Measurements from ENCODE around the gene DST. TPM values are rescaled to one million over a fixed set of nuclear protein-coding genes. Genes with fewer than 3 reads are reported as not detected.

The DST gene
- total and polyA plus RNA-seq, 2 of the 8 experiments (the other 6 are each of a cell fraction or from before 2014, with no cell fraction given) = 49.4 to 116 TPM

GRCh38 chr6:56556751-56557540 lies 85.7 kb downstream of the DST start:
- POLR2A ChIA-PET (ENCODE audit: partially characterized antibody) = no interaction called here
- H3K36me3 ChIP-seq (ENCODE audit: control insufficient read depth in 2 of 4, insufficient read depth in 4 of 4, low read length in 3 of 4) = peaks cover 9 to 65% (median 24%) of the 10 kb centered on the region in 4 experiments
- TF ChIP-seq, protein P1, sequence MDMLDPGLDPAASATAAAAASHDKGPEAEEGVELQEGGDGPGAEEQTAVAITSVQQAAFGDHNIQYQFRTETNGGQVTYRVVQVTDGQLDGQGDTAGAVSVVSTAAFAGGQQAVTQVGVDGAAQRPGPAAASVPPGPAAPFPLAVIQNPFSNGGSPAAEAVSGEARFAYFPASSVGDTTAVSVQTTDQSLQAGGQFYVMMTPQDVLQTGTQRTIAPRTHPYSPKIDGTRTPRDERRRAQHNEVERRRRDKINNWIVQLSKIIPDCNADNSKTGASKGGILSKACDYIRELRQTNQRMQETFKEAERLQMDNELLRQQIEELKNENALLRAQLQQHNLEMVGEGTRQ (IDR thresholded peaks at IDR 0.05; ENCODE audit: low read length) = no peak
- TF ChIP-seq ATF3 (IDR thresholded peaks at IDR 0.05; ENCODE audit: insufficient read depth, low read depth, low read length) (no peak), CBX5 (IDR thresholded peaks at IDR 0.05; ENCODE audit: low read depth, low read length) (no peak), E2F6 (IDR thresholded peaks at IDR 0.05) (no peak), JUN (IDR thresholded peaks at IDR 0.05; ENCODE audit: low read depth, low read length) (no peak), CREB1 (IDR thresholded peaks at IDR 0.05) (no peak), TAF7 (optimal IDR thresholded peaks at IDR 0.05; ENCODE audit: borderline replicate concordance, low read depth, low read length) (no peak)
- TF ChIP-seq, protein P2, sequence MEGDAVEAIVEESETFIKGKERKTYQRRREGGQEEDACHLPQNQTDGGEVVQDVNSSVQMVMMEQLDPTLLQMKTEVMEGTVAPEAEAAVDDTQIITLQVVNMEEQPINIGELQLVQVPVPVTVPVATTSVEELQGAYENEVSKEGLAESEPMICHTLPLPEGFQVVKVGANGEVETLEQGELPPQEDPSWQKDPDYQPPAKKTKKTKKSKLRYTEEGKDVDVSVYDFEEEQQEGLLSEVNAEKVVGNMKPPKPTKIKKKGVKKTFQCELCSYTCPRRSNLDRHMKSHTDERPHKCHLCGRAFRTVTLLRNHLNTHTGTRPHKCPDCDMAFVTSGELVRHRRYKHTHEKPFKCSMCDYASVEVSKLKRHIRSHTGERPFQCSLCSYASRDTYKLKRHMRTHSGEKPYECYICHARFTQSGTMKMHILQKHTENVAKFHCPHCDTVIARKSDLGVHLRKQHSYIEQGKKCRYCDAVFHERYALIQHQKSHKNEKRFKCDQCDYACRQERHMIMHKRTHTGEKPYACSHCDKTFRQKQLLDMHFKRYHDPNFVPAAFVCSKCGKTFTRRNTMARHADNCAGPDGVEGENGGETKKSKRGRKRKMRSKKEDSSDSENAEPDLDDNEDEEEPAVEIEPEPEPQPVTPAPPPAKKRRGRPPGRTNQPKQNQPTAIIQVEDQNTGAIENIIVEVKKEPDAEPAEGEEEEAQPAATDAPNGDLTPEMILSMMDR (IDR thresholded peaks at IDR 0.05; ENCODE audit: control extremely low read depth in 1 of 3, insufficient read depth in 1 of 3, low read depth in 1 of 3, low read length in 3 of 3) = no peak

More at GRCh38 chr6:56556751-56557540, 85.7 kb downstream of the DST start:
- H2BK5ac ChIP-seq (ENCODE audit: low read depth, low read length) = no peak overlapping the region
- WGBS, 2 experiments (ENCODE audit: extremely low coverage in 1 of 2, insufficient coverage in 1 of 2, insufficient read length in 1 of 2, insufficient replicate concordance in 2 of 2, low coverage in 1 of 2, low lambda C conversion rate in 2 of 2, missing lambda C conversion rate in 1 of 2) = 93% methylated on average over 1 of the region's 1 CpG; no CpG with 5 or more reads in 1 of the 2 experiments
- no peaks in the 10 kb centered on the region for H4K20me1 ChIP-seq (replicated peaks in 1 of 2; ENCODE audit: control insufficient read depth in 1 of 2, insufficient read depth in 2 of 2, low read length in 2 of 2)
- H3K4me1 ChIP-seq (replicated peaks in 1 of 4; ENCODE audit: control insufficient read depth in 3 of 4, insufficient read depth in 4 of 4, low read length in 3 of 4) = no peaks in the 10 kb centered on the region
- H3K23ac ChIP-seq (ENCODE audit: insufficient read length) = no peak overlapping the region
- FAIRE-seq = no peak
- no peaks in the 10 kb centered on the region for H3K9me3 ChIP-seq (ENCODE audit: insufficient read depth in 2 of 2, low read depth in 1 of 2, low read length in 1 of 2)
- H2AK5ac ChIP-seq (ENCODE audit: low read depth, low read length) = no peak overlapping the region
- no peak overlapping the region for H3K9ac ChIP-seq (replicated peaks in 1 of 4; ENCODE audit: extremely low read depth in 1 of 4, low read depth in 3 of 4, low read length in 3 of 4)
- no peak overlapping the region for H4K8ac ChIP-seq (ENCODE audit: extremely low read depth, insufficient read depth, low read length)
- H3K23me2 ChIP-seq (ENCODE audit: low read depth, low read length) = no peaks in the 10 kb centered on the region
- no peak overlapping the region for H3K4ac ChIP-seq (replicated peaks; ENCODE audit: insufficient read length, low read depth, low read length)
- no peak overlapping the region for H2BK12ac ChIP-seq (ENCODE audit: low read depth, low read length)
- no peak overlapping the region for H3K4me2 ChIP-seq (ENCODE audit: insufficient read depth in 1 of 2, low read depth in 2 of 2, low read length in 2 of 2)
- H4K5ac ChIP-seq (ENCODE audit: insufficient read length, low read depth, low read length) = no peak overlapping the region
- H3K18ac ChIP-seq (ENCODE audit: extremely low read depth, low read length) = no peak overlapping the region
- no peak overlapping the region for H3K14ac ChIP-seq (ENCODE audit: insufficient read length)
- CTCF ChIA-PET (ENCODE audit: partially characterized antibody) = no interaction called here
- H3K4me3 ChIP-seq (ENCODE audit: extremely low read depth in 1 of 4, insufficient read depth in 2 of 4, low read depth in 3 of 4, low read length in 4 of 4) = no peak overlapping the region
- H3K27me3 ChIP-seq (replicated peaks in 1 of 4; ENCODE audit: control insufficient read depth in 3 of 4, extremely low read depth in 1 of 4, insufficient read depth in 3 of 4, low read length in 3 of 4) = no peaks in the 10 kb centered on the region
- H4K91ac ChIP-seq (replicated peaks; ENCODE audit: insufficient read length, low read length) = no peak overlapping the region
- H3K79me1 ChIP-seq (ENCODE audit: low read depth, low read length) = no peaks in the 10 kb centered on the region
- H2BK20ac ChIP-seq (ENCODE audit: low read length) = no peak overlapping the region
- no peak overlapping the region for H3K56ac ChIP-seq (replicated peaks; ENCODE audit: insufficient read length, low read depth, low read length)
- H2AFZ ChIP-seq (ENCODE audit: low read length) = no peak overlapping the region
- no peaks in the 10 kb centered on the region for H3K79me2 ChIP-seq (ENCODE audit: control insufficient read depth in 1 of 2, insufficient read depth in 2 of 2, low read length in 2 of 2)
- no peak for DNase-seq (ENCODE audit: low read depth in 1 of 2, low spot score in 2 of 2)
- no peak overlapping the region for H2BK15ac ChIP-seq (ENCODE audit: low read length)
- no peak overlapping the region for H3K27ac ChIP-seq (ENCODE audit: low read depth, low read length)
- no peak overlapping the region for H2BK120ac ChIP-seq (replicated peaks; ENCODE audit: low read depth, low read length)
